Activated T-cell treated with anti-CD3 and anti-CD28 coated beads for 24 hours (primary cell): ENCODE measurements around the gene KRTAP10-10.
"Not testable (repeated sequence)": the region's sequence is repeated elsewhere in the genome, so short reads cannot be mapped to it uniquely, and the experiment has no call there.

ENCODE experiments used
- DNase-seq: peaks from one replicate; pipeline ENCODE4 v3.0.0-alpha.2; 2020; ENCODE audit warnings: low read depth

Gene KRTAP10-10

DNA sequence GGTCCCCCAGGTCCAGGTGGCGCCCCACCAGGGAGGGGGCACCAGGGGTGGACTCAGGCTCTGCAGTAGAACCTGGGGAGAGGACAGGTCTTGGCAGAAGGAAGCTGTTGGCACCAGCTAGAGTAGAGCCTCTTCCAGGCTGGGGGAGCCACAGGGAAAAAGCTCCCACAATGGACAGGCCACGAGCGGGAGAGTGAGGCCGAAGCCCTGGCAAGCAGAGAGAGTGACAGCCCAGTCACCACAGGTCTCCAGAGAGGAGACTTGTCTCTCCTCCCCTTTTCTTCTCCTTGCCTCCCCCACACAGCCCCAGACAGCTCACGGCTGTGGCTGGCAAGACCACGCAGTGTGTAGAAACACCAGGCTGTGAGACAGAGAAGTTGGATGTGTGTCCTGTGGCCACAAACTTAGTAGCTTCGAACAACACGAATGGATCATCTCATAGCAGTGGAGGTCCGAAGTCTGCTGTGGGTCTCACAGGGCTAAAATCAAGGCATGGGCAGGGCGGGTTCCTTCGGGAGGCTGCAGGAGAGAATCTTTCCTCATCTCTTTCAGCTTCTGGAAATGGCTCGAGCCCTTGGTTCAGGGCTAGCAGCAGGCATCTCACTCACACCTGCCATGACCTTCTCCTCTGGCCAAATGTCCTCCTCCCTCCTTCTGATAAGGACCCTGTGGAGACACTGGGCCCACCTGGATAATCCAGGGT is 14.0 kb downstream of the KRTAP10-10 start:
- DNase-seq = no peak

DNA sequence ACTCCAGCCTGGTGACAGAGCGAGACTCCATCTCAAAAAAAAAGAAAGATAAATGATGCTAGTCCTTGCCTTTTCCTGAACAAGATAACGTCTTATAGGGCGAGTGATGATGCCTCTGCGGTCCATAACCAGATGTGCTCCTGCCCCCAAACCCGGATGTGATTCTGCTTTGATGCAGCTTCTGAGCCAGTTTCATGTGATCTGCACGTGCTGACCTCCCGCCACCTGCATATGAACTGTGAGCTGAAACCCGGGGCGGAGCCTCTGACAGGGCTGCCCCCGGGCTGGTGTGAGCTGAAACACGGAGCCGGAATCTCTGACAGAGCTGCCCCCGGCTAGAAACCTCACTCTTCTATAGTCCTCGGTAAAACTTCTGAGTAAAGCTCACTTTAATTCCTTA is 16.0 kb downstream of the KRTAP10-10 start:
- no peak for DNase-seq

DNA sequence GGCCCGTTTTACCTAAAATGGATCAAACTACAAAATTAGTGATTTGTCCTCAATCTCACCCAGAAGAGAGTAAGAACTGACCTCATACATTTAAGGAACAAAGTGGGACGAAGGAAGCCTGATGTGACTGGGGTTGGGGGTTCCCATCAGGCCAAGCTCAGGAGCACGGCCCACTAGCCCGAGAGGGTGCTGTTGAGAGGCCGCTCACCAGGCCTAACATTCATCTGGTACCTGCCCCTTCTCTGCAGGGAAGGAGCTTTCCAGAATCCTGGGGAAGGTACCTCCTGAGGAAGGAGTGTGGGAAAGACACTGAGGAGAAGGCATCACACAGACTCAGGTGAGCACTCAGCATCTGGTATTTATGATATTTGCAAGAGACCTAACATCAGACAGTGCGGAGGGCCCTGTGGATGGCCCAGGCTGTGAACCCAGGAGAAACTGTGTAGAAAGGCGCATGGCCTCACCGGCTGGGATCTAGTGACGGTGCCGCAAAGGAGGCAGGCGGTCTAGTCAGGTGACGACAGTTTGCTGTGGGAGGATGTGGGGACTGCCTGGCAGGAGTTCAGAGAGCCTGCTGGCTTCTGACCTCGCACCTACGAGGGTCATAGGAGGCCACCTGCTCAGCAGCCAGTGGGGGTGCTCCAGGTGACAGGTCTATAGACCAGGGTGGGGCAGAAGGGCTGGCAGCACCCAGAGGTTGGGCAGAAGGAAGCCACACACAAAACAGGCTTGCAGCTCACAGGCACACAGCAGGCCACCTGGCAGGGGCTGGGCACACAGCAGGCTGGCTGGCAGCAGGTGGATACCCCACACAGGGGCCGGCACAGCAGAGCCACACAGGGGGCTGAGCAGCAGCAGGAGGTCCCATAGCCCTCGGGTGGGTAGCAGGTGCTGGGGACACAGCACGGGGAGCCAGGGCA is 16.8 kb downstream of the KRTAP10-10 start:
- DNase-seq = no peak

DNA sequence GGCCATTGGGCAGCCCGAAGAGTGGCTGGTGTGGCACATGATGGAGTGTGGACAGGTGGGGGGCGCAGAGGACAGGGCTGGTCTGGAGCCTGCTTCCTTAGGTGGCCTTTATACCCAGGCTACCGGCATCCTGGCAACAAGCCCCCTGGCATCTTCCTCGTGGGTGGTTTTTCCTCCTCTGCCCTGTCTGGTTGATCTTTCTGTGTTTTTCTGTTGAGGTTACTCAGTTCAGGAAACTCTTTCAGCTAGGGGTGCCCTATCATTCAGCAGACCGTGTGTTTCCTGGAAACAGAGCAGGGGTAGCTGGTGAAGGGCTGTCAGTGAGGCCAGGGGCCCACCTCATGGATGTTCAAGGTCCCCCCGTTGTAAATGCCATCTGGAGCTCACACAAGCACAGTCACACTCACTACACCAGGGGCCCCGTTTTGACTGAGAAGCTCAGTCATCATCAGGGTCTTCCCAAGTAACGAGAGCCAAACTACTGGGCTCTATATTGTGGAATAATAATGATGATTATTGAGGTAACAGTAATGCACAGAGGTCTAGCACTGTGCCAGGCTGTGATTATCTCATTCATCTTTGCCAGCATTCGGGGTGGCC is 17.5 kb downstream of the KRTAP10-10 start, which contains the start of gene KRTAP12-4:
KRTAP12-4 (minus strand) TSS at position 84 of the 600 bp plus-strand sequence; CDS start at position 39, 45 bp downstream.
- DNase-seq = no peak

DNA sequence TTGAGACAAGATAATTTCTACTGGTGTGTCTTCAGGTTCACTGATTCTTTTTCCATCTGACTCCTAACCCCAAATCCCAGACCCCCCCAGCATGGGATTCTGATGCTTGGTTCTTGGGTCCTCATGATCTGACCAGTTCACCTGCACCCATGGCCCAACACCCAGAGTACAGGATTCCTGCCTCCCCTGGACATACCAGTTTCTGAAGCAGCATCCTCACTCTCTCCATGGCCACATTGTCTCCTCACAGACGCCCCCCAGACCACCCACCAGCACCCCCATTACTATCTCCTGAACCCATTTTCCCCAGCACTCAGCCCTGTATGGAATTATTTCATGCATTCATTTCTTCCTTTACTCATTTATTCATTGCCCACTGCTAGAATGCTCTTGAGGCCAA is 19.7 kb downstream of the KRTAP10-10 start:
- DNase-seq = no peak

DNA sequence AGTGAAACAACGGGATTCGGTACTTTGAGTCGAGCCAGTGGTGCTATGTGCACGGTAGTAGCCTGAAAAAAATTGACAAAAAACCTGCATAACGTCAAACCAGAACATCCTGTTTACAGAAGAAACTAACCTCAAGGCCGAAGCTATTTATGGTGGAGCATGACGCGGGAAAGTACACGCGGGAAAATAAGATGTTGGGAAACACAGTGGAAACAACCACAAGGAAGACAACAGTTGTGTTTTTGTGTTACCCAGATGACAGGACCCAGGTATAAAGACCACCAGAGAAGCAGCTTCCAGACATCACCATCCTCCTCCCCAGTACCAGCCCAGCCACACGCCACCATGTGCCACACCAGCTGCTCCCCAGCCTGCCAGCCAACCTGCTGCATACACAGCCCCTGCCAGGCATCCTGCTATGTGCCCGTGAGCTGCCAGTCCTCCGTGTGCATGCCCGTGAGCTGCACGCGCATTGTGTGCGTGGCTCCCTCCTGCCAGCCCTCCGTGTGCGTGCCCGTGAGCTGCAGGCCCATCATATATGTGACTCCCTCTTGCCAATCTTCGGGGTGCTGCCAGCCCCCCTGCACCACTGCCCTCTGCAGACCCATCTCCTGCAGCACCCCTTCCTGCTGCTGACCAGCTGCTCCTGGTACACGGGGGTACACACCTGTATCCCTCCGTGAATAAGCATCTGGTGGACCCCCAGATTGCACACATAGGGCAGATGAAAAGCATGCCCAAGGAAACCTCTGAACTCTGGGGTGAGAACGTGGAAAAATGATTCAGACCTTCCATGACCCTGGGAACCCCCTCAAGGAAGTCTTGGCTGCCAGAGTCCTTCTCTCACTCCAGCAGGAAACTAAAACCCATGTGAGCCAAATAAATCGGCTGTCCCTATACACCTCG is 20.7 kb downstream of the KRTAP10-10 start, which contains the start of gene KRTAP12-3:
KRTAP12-3 (plus strand) TSS at position 298 of the 906 bp plus-strand sequence; CDS start at position 346, 48 bp downstream.
- DNase-seq = no peak

DNA sequence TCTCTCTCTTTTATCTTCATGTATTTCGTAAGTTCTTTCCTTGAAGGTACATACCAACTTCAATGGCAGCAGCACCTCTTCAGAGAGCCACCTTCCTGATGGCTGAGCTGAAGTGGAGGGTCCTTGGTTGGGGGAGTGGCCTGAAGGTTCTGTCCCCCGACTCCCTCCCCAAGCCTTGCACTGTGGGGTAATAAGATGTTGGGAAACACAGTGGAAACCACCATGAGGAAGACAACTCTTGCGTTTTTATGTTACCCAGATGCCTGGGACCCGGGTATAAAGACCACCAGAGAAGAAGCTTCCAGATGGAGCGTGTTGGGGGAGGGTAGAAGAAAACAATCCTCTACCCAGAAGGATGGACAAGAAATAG is 21.4 kb downstream of the KRTAP10-10 start:
- DNase-seq = no peak

DNA sequence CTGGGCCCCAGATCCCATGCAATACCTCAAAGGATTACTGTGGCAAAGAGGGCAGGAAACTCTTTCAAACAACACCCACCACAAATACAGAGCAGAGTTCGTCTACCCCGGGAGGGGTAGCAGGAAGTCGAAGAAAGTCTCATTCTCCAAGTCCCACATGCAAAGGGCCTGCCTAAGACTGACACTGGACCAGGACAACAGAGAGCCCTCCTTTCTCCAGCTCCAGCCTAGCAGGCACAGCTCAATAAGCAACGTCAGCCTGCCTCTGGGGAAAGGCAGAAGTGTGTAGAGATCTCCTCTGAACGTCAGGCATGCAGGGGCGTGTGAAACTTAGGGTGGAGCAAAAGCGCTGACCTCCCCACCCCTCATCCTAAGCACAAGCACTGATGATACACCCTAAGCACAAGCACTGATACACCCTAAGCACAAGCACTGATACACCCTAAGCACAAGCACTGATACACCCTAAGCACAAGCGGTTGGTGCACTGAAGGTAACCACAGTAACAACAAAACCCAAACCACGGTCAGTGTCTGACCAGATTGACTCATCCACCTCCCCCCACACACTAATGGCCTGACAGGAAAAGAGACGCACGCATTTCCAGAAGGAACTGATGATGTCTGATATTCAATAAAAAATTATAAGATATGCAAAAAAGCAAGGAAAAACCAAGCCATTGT is 21.9 kb downstream of the KRTAP10-10 start:
- no peak for DNase-seq

DNA sequence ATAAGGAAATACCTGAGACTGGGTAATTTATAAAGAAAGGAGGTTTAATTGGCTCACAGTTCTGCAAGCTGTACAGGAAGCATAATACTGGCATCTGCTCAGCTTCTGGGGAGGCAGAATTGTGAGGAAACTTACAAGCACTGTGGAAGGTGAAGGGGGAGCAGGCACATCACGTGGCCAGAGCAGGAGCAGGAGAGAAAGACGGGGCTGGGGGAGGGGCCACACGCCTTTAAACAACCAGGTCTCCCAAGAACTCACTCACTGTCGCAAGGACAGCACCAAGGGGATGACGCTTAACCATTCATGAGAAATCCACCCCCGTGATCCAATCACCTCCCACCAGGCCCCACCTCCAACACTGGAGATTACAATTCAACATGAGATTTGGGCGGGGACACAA is 24.4 kb downstream of the KRTAP10-10 start:
- not testable (repeated sequence) for DNase-seq

DNA sequence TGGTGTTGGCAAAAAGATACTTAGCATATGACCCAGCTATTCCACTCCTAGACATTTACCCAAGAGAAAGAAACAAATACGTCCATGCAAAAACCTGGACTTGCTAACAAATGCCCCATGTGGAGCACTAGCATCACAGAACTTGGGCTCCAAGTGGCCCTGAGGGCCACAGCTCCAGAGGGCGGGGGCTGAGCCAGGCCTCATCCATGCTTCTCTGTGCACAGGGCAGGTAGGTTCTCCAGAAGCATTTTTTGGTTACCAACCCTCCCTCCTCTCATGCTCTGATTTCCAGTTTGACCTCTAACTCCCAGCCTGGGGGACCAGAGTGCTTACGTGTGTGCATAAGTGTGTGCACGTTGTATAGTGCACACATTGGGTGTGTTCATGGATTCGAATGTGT is 27.5 kb downstream of the KRTAP10-10 start:
- DNase-seq = no peak

DNA sequence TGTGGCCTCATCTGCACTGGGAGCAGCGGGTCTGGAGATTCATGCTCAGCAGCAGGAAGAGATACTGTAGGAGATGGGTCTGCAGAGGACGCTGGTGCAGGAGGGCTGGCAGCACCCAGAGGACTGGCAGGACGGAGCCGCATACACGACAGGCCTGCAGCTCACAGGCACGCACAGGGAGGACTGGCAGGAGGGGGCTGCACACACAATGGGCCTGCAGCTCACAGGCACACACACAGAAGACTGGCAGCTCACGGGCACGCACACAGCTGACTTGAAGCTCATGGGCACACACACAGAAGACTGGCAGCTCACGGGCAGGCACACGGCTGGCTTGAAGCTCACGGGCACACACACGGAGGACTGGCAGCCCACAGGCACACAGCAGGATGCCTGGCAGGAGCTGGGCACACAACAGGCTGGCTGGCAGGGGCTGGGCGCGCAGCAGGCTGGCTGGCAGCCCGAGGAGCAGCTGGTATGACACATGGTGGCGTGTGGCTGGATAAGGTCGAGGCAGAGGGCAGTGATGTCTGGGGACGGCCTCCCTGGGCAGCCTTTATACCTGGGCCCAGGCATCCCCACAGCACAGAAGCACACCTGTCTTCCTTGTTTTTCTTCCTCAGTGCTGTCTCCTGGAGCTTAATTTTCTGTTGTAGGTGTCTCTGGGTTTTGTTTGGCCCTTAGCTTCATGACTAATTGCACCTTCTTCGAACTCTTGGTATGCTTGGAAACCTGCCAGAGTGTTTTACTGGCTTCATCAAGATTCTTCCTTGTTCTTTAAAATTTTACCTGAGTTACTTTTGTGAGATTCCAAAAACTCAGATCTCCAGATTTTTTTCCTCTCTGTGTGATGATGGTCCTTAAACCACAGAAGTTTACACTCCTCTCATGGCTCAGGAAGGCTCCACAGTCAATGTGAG is 29.5 kb downstream of the KRTAP10-10 start, which contains the start of gene KRTAP12-2:
KRTAP12-2 (minus strand) TSS at position 527 of the 920 bp plus-strand sequence; CDS start at position 486, 41 bp downstream.
- DNase-seq = no peak

DNA sequence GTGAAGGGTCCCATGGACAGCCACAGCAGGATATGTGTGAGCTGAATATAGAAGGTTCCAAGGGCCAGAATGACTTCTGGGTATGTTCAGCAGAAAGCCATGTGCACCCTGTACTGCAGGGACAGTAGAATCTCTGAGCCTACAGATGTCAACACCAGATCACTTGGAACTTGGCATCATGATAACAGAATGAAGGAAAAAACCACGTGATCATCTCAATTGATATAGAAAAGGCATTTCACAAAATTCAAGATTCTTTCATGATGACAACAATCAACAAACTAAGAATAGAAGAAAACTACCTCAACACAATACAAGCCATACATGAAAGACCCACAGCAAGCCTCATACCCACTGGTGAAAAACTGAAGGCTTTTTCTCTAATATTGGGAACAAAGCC is 30.5 kb downstream of the KRTAP10-10 start:
- DNase-seq = no peak

DNA sequence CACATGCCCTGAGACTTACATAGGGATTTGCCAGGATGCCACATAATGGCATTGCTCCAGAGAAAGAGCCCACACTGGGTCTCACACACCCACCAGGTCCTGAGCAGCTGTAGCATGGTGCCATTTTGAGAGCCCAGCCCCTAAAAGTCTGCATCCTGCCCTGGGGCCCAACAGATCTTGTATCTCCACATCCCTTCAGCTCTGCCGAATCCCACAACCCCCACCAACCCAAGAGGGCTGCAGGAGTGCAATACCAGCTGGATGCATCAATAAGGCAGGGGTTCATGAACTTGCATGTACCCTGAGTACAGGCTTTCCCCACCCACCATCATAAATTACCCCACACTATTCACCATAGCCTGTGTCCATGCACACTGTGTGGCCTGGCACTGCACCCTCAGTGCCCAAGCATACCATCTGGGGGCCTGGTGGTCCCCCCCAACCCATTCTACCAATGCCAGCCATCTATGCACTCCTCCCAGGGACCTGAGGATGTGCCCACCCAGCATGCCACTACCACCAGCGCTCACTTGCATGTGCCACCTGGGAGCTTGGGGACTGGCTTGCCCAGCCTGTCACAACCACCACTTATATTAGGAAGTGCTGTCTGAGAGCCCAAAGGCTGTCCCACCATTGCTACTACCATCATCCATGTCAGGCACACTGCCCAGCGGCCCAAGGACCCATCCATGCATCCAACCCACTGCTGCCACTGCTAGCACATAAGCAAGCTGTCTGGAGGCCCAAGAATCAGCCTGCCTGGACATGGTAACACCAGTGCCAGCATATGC is 33.7 kb downstream of the KRTAP10-10 start:
- DNase-seq = no peak

DNA sequence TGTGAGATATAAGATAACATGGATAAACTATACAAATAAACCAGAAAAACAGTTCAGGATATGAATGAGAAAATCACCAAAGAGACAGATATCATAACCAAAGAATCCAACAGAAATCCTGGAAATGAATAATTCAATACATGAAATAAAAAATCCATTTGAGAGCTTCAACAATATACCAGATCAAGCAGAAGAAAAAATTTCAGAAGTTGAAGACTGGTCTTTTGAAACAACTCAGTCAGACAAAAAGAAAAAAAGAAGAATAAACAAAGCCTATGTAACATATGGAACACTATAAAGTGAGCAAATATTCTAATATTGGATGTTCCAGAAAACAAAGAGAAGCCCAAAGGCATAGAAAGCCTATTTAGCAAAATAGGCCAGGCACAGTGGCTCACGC is 34.8 kb downstream of the KRTAP10-10 start:
- no peak for DNase-seq

DNA sequence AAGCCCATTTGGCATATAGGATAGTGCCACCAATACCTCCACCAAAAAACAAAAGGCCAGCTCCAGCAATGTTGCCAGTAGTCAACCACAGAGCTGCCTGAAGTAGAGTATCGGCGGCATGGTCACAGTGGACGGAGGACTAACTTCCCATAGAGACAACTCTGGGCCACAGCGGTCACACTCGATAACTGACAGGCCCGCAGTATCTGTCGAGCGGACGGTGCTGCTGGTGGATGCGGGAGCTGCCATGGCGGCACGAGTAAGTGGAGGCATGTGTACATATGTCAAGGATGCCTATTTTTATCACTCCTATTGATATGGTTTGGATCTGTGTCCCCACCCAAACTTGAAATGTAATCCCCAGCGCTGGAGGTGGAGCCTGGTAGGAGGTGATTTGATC is 40.7 kb downstream of the KRTAP10-10 start:
- DNase-seq = no peak

DNA sequence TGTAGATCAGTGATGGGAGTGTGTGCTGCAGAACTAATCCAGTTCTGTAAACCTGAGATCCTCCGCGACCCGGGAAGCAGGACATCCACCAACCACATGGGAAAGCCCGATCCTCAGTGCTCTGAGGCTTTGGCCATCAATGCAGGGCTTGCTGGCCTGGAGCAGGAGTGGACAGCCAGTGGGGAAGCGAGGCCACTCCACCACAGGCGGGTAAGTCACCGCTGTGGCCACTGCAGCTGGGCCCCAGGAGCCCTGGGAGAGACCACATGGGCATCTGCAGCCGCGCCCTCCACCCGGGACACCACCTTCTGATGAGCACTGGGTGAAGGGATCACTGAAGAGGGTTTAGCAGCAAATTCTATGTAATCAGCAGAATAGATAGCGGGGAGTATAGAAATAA is 44.0 kb downstream of the KRTAP10-10 start:
- DNase-seq = no peak

DNA sequence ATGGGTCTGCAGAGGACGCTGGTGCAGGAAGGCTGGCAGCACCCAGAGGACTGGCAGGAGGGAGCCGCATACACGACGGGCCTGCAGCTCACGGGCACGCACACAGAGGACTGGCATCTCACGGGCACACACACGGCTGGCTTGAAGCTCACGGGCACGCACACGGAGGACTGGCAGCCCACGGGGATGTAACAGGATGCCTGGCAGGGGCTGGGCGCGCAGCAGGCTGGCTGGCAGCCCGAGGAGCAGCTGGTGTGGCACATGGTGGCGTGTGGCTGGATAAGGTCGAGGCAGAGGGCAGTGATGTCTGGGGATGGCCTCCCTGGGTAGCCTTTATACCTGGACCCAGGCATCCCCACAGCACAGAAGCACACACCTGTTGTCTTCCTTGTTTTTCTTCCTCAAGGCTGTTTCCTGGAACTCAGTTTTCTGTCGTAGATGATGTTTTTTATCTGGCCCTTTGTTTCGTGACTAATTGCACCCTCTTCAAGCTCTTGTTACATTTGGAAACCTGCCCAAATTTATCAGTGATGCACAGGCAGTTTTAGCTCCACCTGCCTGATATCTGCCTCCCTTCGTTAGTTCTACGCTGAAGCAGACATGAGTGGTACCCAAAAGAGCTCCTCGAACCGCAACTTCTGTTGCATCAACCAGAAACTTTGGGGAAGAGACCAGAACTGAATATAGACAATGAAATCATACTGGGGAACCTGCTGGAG is 44.9 kb downstream of the KRTAP10-10 start, which contains the start of gene KRTAP12-1:
KRTAP12-1 (minus strand) TSS at position 303 of the 719 bp plus-strand sequence; CDS start at position 263, 40 bp downstream.
- DNase-seq = no peak

DNA sequence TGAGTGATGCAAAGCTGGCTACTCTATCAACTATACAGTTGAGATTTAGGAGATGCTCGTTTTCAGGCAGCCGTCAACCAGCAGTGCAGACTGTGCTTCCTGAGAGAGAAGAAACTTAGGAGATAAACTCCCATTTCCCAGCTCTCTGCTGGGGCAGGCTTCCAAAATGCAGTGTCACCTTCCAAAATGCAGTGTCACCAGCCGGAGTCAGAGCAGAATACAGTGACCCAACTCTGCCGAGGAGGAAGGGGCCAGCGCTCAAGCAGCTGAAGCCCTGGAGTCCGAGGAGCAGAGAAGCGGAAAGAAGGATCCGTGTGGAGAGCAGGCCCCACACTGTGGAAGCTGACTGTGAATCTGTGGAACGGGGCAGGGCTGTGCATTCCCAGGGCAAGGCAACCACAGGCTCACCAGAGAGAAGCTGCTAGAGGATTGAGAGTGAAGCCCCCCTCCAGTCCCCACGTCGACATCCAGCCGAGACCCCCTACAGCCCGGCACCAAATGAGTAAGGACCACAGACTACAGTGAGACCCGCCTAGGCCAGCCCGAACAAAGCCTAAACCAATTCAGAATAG is 45.5 kb downstream of the KRTAP10-10 start:
- DNase-seq = no peak
